Stimulated activated CD4-positive, alpha-beta T cell treated with anti-CD3 and anti-CD28 coated beads, Interleukin-4, amount 100 ng/mL, for 1 hour (primary cell): ENCODE data around the gene TBC1D3K.
"Not testable (repeated sequence)": the region's sequence is repeated elsewhere in the genome, so short reads cannot be mapped to it uniquely, and the experiment has no call there.

ENCODE experiments used
- DNase-seq: peaks from one replicate; pipeline ENCODE4 v3.0.0-alpha.2; 2020

The TBC1D3K gene

DNA sequence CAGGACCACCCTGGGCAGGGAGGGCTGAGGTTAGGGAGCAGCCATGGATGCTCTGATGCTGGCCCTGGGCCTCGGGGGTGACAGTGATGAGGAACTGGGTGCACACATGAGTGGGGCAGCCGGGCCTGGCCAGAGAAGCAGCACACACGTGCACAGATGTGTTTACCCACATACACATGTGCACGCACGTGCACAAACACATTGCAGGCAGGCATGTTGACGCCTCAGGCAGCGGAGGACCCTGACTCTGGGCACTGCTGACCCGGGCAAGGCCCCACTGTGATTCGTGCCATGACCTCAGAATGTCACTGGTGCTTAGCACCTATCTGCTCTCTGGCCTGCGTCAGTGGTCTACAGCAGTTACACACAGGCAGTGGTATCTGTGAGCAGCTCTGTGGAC lies at the start of gene TBC1D3K:
TSS of gene TBC1D3K (plus strand) at position 301 of the 400 bp plus-strand sequence. CDS start 1,585 bp downstream, outside the sequence.
- DNase-seq, result not testable (repeated sequence)

DNA sequence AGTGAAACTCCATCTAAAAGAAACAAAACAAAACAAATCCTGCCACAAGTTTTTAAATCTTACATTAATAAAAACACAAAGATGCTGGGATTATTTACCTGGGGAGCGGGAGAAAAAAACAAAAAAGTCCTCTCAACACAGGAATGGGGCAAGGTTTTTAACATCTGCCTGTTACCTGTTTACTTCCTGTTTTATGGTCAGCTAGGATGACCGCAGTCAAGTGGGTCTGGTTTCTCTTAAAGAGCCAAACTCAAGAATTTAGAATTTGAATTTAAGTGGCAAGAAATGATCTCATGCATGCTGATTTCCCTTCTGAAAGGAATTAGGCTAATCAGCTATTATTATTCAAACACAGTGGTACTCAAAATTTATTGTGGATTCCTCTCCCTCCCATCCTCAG lies 39.7 kb upstream of the TBC1D3K start:
- DNase-seq, result no peak

DNA sequence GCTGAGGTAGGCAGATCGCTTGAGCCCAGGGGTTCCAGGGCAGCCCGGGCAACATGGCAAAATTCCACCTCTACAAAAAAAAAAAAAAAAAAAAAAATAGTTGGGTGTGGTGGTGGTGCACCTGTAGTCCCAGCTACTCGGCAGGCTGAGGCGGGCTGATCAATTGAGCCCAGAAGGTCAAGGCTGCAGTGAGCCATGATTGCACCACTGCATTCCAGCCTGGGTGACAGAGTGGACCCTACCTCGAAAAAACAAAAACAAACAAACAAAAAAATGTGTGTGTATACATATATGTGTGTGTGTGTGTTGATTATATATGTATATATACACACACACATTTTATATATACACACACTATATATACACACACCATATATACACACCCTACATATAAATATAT lies 39.1 kb upstream of the TBC1D3K start:
- DNase-seq, result no peak

DNA sequence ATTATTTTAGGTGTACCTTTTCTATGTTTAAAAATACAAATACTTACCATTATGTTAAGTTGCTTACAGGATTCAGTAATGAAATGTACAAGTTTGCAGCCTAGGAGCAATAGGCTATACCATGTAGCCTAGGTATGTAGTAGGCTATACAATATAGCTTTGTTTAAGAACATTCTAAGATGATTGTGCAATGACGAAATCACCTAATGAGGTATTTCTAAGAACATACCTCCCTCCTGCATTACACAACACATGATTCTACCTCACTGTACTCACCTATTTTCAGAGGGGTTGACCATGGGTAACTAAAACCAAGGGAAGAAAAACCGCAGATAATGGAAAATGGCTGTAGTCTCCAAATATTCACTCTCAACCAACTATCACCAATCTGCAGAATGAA lies 35.3 kb upstream of the TBC1D3K start:
- no peak for DNase-seq

DNA sequence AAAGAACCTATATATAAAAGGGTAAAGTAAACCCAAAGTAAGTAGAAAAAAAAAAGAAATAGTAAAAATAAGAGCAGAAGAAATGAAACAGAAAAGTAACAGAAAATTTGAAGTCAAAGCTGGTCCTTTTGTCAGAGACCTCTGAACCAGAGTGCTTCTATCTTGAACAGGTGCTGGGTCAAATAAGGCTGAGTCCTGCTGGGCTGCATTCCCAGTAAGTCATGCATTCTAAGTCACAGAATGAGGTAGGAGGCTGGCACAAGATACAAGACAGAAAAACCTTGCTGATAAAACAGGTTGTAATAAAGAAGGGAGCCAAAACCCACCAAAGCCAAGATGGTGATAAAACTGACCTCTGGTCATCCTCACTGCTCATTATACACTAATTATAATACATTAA lies 27.3 kb upstream of the TBC1D3K start:
- DNase-seq, result not testable (repeated sequence)
